NCI-H187 (cell line): ENCODE data around the gene CAMTA1.

Experiments
- DNase-seq, 2 experiments: peaks; one replicate each; lab custom pipeline; 2025; lab: John Stamatoyannopoulos, UW

CAMTA1 gene

GRCh38 chr1:7255303-7256058 lies 470.2 kb downstream of the CAMTA1 start:
- DNase-seq, result no peak

- DNase-seq, result no peak
Measured at GRCh38 chr1:7256526-7256925, 471.3 kb downstream of the CAMTA1 start.

DNA sequence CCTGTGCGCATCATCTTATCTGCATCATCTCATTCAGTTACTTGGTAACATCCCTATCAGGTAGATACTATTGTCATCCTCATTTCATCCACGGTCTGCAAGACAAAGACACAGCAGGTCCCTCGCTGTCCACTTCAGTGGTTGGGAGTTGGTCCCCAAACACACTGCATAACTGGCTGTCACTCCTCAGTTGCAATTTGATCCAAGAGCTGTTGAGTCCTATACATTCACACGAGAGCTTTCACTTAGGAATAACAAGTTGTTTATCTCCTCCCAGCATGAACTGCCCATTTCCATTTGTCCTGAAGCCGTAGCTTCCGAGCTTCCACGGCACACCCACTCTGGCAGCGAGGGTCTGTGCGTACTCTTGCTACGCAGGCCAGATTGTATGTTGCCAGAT lies 472.0 kb downstream of the CAMTA1 start:
- peak; percentile 67 to 68 for DNase-seq

- DNase-seq, result no peak
Measured at GRCh38 chr1:7258589-7259135, 473.4 kb downstream of the CAMTA1 start.

- DNase-seq, result no peak
Measured at GRCh38 chr1:7259955-7260354, 474.7 kb downstream of the CAMTA1 start.

DNA sequence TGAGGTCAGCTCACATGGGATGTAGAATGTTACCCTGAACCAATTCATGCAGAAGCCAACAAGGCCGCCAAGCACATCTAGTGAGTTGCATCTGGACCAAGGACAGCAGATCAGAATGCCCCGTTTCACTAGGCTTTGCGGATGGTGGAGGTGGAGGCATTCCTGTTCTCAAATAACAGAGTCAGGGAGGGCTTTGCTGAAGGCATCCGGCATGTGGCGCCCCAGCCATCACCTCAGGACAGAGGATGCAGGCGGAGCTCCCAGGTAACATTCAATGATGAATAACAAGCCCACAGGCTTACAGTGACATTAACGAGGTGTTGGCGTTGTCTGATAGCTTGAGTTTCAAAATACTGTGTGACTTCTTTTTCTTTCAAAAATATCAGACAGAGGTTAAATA lies 476.2 kb downstream of the CAMTA1 start:
- no peak for DNase-seq

DNA sequence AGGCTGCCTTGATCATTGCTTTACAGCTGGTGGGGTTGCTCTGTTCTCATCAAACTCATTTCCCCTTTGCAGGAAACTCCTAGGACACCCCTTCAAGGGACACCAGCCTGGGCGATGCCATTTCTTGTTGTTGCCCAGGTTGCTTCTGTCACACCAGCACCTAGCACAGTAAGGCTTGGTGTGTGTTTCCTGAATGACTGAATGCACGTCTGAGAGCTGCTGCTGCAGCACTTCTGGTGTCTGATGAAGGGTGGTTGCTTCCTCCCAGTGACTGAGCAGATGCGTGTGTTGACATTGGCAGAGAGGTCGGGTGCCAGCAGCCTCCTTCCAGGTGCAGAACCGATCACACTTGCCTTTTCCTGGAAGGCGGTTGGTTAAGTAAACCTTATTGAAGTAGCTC lies 477.4 kb downstream of the CAMTA1 start:
- peak; percentile 58 to 71 for DNase-seq

- no peak for DNase-seq
Measured at GRCh38 chr1:7263021-7263960, 478.0 kb downstream of the CAMTA1 start.

DNA sequence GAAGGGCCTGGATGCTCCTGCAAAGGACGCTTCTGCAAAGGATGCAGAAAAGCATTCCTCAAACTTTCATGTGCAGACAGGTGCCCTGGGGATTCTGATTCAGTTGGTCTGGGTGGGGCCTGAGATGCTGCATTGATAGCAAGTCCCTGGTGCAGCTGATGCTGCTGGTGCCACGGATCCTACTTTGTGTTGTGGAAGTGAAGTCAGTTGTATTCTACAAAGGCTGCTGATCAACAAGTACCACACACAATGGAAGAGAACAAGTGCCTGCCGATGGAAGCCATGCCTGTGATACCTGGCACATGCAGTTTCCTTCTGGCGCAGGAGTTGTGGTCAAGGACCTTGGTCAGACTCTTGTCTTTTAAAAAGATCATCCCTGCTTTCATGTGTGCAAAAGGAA lies 478.8 kb downstream of the CAMTA1 start:
- DNase-seq, result no peak

- peak; percentile 36 to 80 for DNase-seq
Measured at GRCh38 chr1:7265771-7266371, 480.6 kb downstream of the CAMTA1 start.

DNA sequence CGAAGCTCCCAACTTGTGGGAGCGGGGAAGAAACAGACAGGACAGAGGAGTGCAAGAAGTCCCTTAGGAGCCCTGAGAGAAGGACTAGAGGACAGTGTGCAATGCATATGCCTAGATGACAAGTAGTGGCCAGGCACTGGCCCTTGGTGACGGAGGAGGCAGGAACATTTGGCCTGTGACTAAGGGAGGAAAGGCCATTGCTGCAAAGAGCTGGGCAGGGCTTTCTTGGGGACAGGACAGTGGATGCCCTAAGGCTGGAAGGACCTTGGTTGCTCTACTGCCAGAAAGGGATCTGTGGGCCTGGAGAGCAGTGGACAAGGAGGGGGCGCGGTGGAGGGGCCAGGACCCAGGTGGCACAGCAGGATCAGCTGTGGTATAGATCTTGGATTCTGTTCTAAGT lies 481.3 kb downstream of the CAMTA1 start:
- no peak for DNase-seq

- DNase-seq, result no peak
Measured at GRCh38 chr1:7267493-7267892, 482.2 kb downstream of the CAMTA1 start.

- no peak for DNase-seq
Measured at GRCh38 chr1:7268983-7269382, 483.7 kb downstream of the CAMTA1 start.

- no peak for DNase-seq
Measured at GRCh38 chr1:7269525-7269924, 484.3 kb downstream of the CAMTA1 start.

GRCh38 chr1:7274256-7274655 lies 489.0 kb downstream of the CAMTA1 start:
- no peak for DNase-seq

DNA sequence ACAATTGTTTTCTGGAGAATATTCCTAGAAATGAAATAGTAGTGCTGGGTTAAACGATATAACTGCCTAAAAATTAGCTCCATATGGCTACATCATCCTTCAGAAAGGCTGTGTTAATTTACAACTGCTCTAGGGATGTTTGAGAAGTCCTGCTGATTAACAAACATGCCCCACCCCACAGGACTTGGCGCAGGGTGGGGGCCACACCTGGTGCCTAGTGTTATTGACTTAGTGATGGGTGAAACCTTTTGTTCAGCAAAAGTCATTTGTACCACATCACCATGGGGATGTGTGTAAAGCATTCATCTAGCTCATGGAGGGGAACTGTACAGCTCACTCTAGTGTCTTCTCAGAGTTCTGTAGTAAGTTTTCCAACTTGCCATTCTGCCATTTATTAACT lies 492.8 kb downstream of the CAMTA1 start:
- peak; percentile 48 to 60 for DNase-seq

DNA sequence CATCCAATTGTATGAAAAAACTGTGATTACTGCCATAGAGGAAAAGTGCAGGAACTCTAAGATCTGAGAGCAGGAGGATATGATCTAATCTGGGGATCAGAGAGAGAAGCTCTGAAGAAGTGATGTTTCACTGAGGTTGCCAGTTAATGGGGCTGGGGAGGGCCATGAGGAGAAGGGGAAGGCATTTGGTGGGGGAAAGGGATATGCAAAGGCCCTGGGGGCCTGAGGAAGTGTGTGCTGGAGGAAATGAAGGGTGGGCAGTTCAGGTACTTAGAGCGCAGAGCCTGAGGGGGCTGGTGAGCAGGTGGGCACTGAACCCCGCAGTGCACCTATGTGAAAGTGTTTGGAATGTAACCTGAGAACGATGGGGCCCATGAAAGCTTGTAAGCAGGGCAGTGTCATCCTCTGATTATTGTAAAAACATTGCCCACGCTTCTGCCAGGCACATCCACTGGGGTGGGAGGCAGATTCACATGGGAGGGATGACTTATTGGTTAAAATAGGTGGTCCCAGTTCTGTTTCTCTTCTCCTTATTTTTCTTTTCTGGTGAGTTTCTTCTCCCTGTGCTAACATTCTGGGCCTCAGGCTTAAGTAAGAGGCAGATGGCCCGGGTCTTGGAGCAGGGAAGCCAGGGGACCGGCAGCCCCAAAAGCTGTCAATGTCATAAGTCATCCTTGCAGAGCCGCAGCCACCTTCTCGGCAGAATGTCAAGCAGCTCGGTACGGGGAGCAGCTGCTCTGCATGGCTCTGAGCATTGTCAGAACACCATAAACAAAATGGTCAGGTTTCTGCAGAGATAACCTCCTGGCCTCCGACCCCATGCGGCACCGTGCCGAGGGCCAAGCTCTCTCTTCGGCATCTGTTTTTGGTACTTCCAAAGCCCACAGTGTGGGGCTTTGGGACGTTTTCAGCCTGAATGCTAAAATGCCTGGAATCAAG lies 493.8 kb downstream of the CAMTA1 start:
- DNase-seq, result peak in 1 of 2 experiments; percentile 26

GRCh38 chr1:7279769-7280168 lies 494.5 kb downstream of the CAMTA1 start:
- no peak for DNase-seq

GRCh38 chr1:7280347-7280960 lies 495.2 kb downstream of the CAMTA1 start:
- no peak for DNase-seq

DNA sequence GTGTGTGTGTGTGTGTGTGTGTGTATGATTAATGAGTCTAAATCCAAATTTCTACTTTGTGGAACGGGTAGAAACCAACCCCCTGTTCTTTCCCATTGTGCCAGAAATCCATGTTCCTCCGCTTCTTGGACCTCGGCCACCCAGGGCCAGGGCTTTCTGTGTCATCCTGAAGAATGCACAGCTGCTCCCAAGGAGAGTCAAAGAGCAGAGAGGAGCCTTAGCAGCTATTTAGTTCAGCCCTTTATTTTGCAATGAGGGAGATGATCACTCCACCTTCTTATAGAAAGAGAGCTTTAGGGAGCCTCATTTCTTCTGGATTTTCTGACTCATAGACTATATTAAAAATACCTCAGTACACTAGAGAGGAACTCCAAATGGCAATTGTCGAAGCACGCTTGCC lies 496.6 kb downstream of the CAMTA1 start:
- DNase-seq, result no peak
